Naive thymus-derived CD4-positive, alpha-beta T cell (primary cell): ENCODE measurements around the gene TELO2. TPM values are rescaled to one million over a fixed set of nuclear protein-coding genes. Genes with fewer than 3 reads are reported as not detected.

Experiments used
- ATAC-seq: fragments of 150-1000 bp; cut with Tn5 transposase; 2 replicates; pipeline ENCODE4 v1.10.0; 2021; ENCODE audit warnings: mild to moderate bottlenecking, moderate library complexity
- CTCF ChIA-PET: fragments of 350-600 bp; sonication (Branson Sonifier 250); formaldehyde crosslinking; loops from one replicate; lab custom pipeline; 2021; ENCODE audit warnings: antibody characterized with exemption; lab: Charles Lee
- POLR2A ChIA-PET: fragments of 350-600 bp; sonication (Branson Sonifier 250); formaldehyde crosslinking; loops from one replicate; lab custom pipeline; 2021; ENCODE audit warnings: antibody characterized with exemption, inconsistent platforms; lab: Charles Lee
- DNase-seq, 9 donors: peaks; one replicate each; pipeline versions ENCODE4 v3.0.0 to v3.0.0-alpha.2; 2020 to 2022; ENCODE audit warnings: mixed read lengths in 1 of 9
- H3K27ac ChIP-seq: one replicate; pipeline ENCODE4 v1.7.0; 2013; ENCODE audit warnings: mild to moderate bottlenecking, low read depth, low read length, moderate library complexity
- H3K27me3 ChIP-seq, 2 donors: one replicate each; pipeline ENCODE4 v1.7.0; 2013; ENCODE audit warnings: low read length in 2 of 2, mild to moderate bottlenecking in 2 of 2, moderate library complexity in 2 of 2; ENCODE audit not compliant: control insufficient read depth in 2 of 2, insufficient read depth in 2 of 2
- H3K36me3 ChIP-seq, 3 experiments: 1 replicate in 2 of 3; 2 replicates in 1 of 3; pipeline ENCODE4 v1.7.0; 2013; ENCODE audit warnings: low read length in 3 of 3, mild to moderate bottlenecking in 3 of 3, moderate library complexity in 1 of 3; ENCODE audit not compliant: insufficient read depth in 3 of 3, control insufficient read depth in 2 of 3
- H3K4me1 ChIP-seq, 2 donors: one replicate each; pipeline ENCODE4 v1.7.0; 2013; ENCODE audit warnings: low read length in 2 of 2, mild to moderate bottlenecking in 2 of 2, moderate library complexity in 1 of 2; ENCODE audit not compliant: control insufficient read depth in 2 of 2, insufficient read depth in 2 of 2
- H3K4me3 ChIP-seq: 2 replicates; pipeline ENCODE4 v1.7.0; 2013; ENCODE audit warnings: mild to moderate bottlenecking, low read length
- H3K9me3 ChIP-seq, 3 experiments: 1 replicate in 2 of 3; 2 replicates in 1 of 3; pipeline ENCODE4 v1.7.0; 2013; ENCODE audit warnings: low read length in 3 of 3; ENCODE audit not compliant: control insufficient read depth in 2 of 3
- H3K27ac Mint-ChIP-seq, 9 donors: one replicate each; pipeline ENCODE4 v1.8.0; 2020 to 2022; ENCODE audit warnings: mixed read lengths in 9 of 9, mild to moderate bottlenecking in 8 of 9, moderate library complexity in 5 of 9, inconsistent platforms in 2 of 9
- H3K27me3 Mint-ChIP-seq, 5 donors: one replicate each; pipeline ENCODE4 v1.8.0; 2021 to 2022; ENCODE audit warnings: mixed read lengths in 5 of 5, mild to moderate bottlenecking in 1 of 5
- H3K36me3 Mint-ChIP-seq, 5 donors: one replicate each; pipeline ENCODE4 v1.8.0; 2020 to 2022; ENCODE audit warnings: mixed read lengths in 5 of 5, mild to moderate bottlenecking in 3 of 5, inconsistent platforms in 1 of 5
- H3K4me1 Mint-ChIP-seq, 7 donors: one replicate each; pipeline ENCODE4 v1.8.0; 2020 to 2022; ENCODE audit warnings: mixed read lengths in 7 of 7, mild to moderate bottlenecking in 3 of 7, inconsistent platforms in 1 of 7
- H3K4me3 Mint-ChIP-seq, 10 donors: one replicate each; pipeline ENCODE4 v1.8.0; 2020 to 2022; ENCODE audit warnings: mild to moderate bottlenecking in 10 of 10, mixed read lengths in 10 of 10, moderate library complexity in 6 of 10, inconsistent platforms in 2 of 10
- H3K9me3 Mint-ChIP-seq, 11 donors: one replicate each; pipeline ENCODE4 v1.8.0; 2020 to 2022; ENCODE audit warnings: mixed read lengths in 11 of 11, mild to moderate bottlenecking in 4 of 11, inconsistent platforms in 1 of 11, moderate library complexity in 1 of 11
- intact Hi-C, 2 donors: fragments of 100-400 bp; cut with micrococcal nuclease; formaldehyde crosslinking; loops; one replicate each; pipeline ENCODE4 v1.15.1; 2023
- polyA plus RNA-seq, 2 donors: library from polyadenylated mRNA; unstranded; fragments of 300-500 nt; fragmentation: Illumina TruSeq; gene quantifications; one replicate each; pipeline ENCODE4 v1.2.3, GENCODE V29; 2021
- total RNA-seq, 6 experiments: library from RNA in 5 of 6; stranded (reverse) in 5 of 6; gene quantifications; 1 replicate in 5 of 6; 2 replicates in 1 of 6; pipeline ENCODE4 v1.2.3 and lab custom pipeline; 2021 to 2026

Gene TELO2
- total and polyA plus RNA-seq, 7 experiments from 2014 or later, result 10.5 to 58.9 (median 50.2) TPM

GRCh38 chr16:1538804-1539520, 45.8 kb downstream of the TELO2 start:
- Mint-ChIP-seq H3K27me3 (peaks cover 0 to 3% (median 0%) of the 10 kb centered on the region in 5 donors), H3K27ac (peak overlapping the region in 8 of 9 donors; percentile 49 to 95 (median 92)), H3K36me3 (peaks cover 11 to 38% (median 33%) of the 10 kb centered on the region in 5 donors), H3K4me1 (peaks cover 48 to 74% (median 59%) of the 10 kb centered on the region in 7 donors), H3K9me3 (no peaks in the 10 kb centered on the region), H3K4me3 (peak overlapping the region; percentile 59 to 100 (median 98))
- Histone ChIP-seq H3K4me1 (peaks cover 36 to 61% of the 10 kb centered on the region in 2 donors), H3K9me3 (no peaks in the 10 kb centered on the region), H3K4me3 (no peak overlapping the region), H3K27ac (peak overlapping the region; percentile 84), H3K27me3 (no peaks in the 10 kb centered on the region), H3K36me3 (peaks cover 0 to 90% (median 17%) of the 10 kb centered on the region in 3 experiments)
- CTCF ChIA-PET, result interaction anchor here (0.6 to 1.4 kb wide), 3 partner anchors 13 to 162 kb away, joined by 3 to 6 read pairs (median 4); no protein-coding TSS in a partner anchor
- ATAC-seq, result peak; percentile 39
- POLR2A ChIA-PET, result interaction anchor here (0.5 to 2.3 kb wide), 9 partner anchors 8 to 1400 kb away, joined by 3 to 15 read pairs (median 4); partner anchors contain the start of genes NPRL3 and TELO2
- peak in 4 of 9 donors; percentile 33 to 50 (median 50) for DNase-seq
- intact Hi-C loops, result loop anchor here (1.0 to 10.0 kb wide), 4 partner anchors 46 to 177 kb away; partner anchors contain the start of genes CLCN7 (in 1 of the 2), TELO2 (in 1 of the 2) and UQCC4 (in 1 of the 2)

GRCh38 chr16:1539720-1540555, 46.8 kb downstream of the TELO2 start:
- Histone ChIP-seq H3K36me3 (peaks cover 0 to 83% (median 17%) of the 10 kb centered on the region in 3 experiments), H3K27ac (no peak overlapping the region), H3K4me3 (no peak overlapping the region), H3K4me1 (peaks cover 36 to 65% of the 10 kb centered on the region in 2 donors), H3K27me3 (no peaks in the 10 kb centered on the region), H3K9me3 (no peaks in the 10 kb centered on the region)
- H3K27me3 Mint-ChIP-seq, result peaks cover 0 to 2% (median 0%) of the 10 kb centered on the region in 5 donors
- ChIA-PET CTCF (interaction anchor here (1.4 kb wide), 1 partner anchor 14 kb away, joined by 4 read pairs; no protein-coding TSS in a partner anchor), POLR2A (interaction anchor here (0.9 kb wide), 1 partner anchor 48 kb away, joined by 3 read pairs; no protein-coding TSS in a partner anchor)
- ATAC-seq (no peak), DNase-seq (no peak)
- H3K27ac Mint-ChIP-seq, result peak overlapping the region in 5 of 9 donors; percentile 43 to 86 (median 49)
- no peaks in the 10 kb centered on the region for H3K9me3 Mint-ChIP-seq
- H3K4me3 Mint-ChIP-seq, result peak overlapping the region in 8 of 10 donors; percentile 29 to 100 (median 84)
- peaks cover 8 to 32% (median 30%) of the 10 kb centered on the region in 5 donors for H3K36me3 Mint-ChIP-seq
- peaks cover 55 to 82% (median 60%) of the 10 kb centered on the region in 7 donors for H3K4me1 Mint-ChIP-seq
- intact Hi-C loops, result loop anchor here (2.0 to 10.0 kb wide), 3 partner anchors 65 to 178 kb away; partner anchors contain the start of genes CLCN7 (in 1 of the 2) and UQCC4 (in 1 of the 2)

DNA sequence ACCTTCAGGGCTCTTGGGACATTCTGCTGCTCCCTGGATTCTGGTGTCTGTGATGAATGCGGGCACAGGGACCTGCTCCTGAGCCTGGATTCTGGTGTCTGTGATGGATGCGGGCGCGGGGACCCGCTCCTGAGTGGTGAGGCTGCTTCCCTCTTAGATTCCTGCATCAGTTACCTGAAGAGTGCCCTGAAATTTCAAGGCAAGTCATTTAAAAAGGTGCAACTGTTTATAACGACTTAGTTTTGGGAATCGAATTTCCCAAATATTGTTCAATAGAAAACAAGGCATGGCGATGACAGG, 47.3 kb downstream of the TELO2 start:
- peak overlapping the region in 8 of 10 donors; percentile 5 to 100 (median 57) for H3K4me3 Mint-ChIP-seq
- DNase-seq (no peak), ATAC-seq (no peak)
- H3K36me3 Mint-ChIP-seq, result peaks cover 4 to 29% (median 24%) of the 10 kb centered on the region in 5 donors
- Histone ChIP-seq H3K27me3 (no peaks in the 10 kb centered on the region), H3K4me3 (no peak overlapping the region), H3K36me3 (peaks cover 0 to 84% (median 17%) of the 10 kb centered on the region in 3 experiments), H3K4me1 (peaks cover 35 to 71% of the 10 kb centered on the region in 2 donors), H3K27ac (no peak overlapping the region), H3K9me3 (no peaks in the 10 kb centered on the region)
- ChIA-PET POLR2A (no interaction called here), CTCF (no interaction called here)
- H3K27ac Mint-ChIP-seq, result peak overlapping the region in 6 of 9 donors; percentile 13 to 86 (median 58)
- H3K4me1 Mint-ChIP-seq, result peaks cover 58 to 85% (median 60%) of the 10 kb centered on the region in 7 donors
- no peaks in the 10 kb centered on the region for H3K9me3 Mint-ChIP-seq
- no peaks in the 10 kb centered on the region for H3K27me3 Mint-ChIP-seq
- intact Hi-C loops, result no loop called here

- Histone ChIP-seq H3K4me1 (peaks cover 26 to 75% of the 10 kb centered on the region in 2 donors), H3K4me3 (no peak overlapping the region), H3K27me3 (no peaks in the 10 kb centered on the region), H3K36me3 (peaks cover 0 to 84% (median 16%) of the 10 kb centered on the region in 3 experiments), H3K27ac (peak overlapping the region; percentile 19), H3K9me3 (no peaks in the 10 kb centered on the region)
- POLR2A ChIA-PET, result interaction anchor here (0.9 to 1.6 kb wide), 2 partner anchors 9 to 51 kb away, joined by 3 to 4 read pairs; no protein-coding TSS in a partner anchor
- Mint-ChIP-seq H3K9me3 (no peaks in the 10 kb centered on the region), H3K4me3 (peak overlapping the region in 1 of 10 donors; percentile 100), H3K36me3 (peaks cover 4 to 26% (median 22%) of the 10 kb centered on the region in 5 donors), H3K4me1 (peaks cover 60 to 89% (median 68%) of the 10 kb centered on the region in 7 donors), H3K27ac (peak overlapping the region in 4 of 9 donors; percentile 43 to 90 (median 76)), H3K27me3 (no peaks in the 10 kb centered on the region)
- ATAC-seq, result no peak
- intact Hi-C loops, result no loop called here
- CTCF ChIA-PET, result interaction anchor here (0.6 kb wide), 1 partner anchor 16 kb away, joined by 3 read pairs; no protein-coding TSS in a partner anchor
- no peak for DNase-seq
Measured at GRCh38 chr16:1541293-1542165, 48.4 kb downstream of the TELO2 start.

GRCh38 chr16:1542166-1542500, 49.0 kb downstream of the TELO2 start:
- peak overlapping the region in 5 of 10 donors; percentile 29 to 82 (median 75) for H3K4me3 Mint-ChIP-seq
- peak overlapping the region in 8 of 9 donors; percentile 32 to 90 (median 68) for H3K27ac Mint-ChIP-seq
- H3K27me3 Mint-ChIP-seq, result no peaks in the 10 kb centered on the region
- peaks cover 4 to 23% (median 16%) of the 10 kb centered on the region in 5 donors for H3K36me3 Mint-ChIP-seq
- no peaks in the 10 kb centered on the region for H3K9me3 Mint-ChIP-seq
- intact Hi-C loops, result no loop called here
- Histone ChIP-seq H3K27ac (peak overlapping the region; percentile 51), H3K36me3 (peaks cover 0 to 84% (median 17%) of the 10 kb centered on the region in 3 experiments), H3K4me1 (peaks cover 20 to 75% of the 10 kb centered on the region in 2 donors), H3K4me3 (no peak overlapping the region), H3K9me3 (no peaks in the 10 kb centered on the region), H3K27me3 (no peaks in the 10 kb centered on the region)
- CTCF ChIA-PET, result no interaction called here
- ATAC-seq, result no peak
- POLR2A ChIA-PET, result interaction anchor here (0.9 to 1.9 kb wide), 3 partner anchors 8 to 51 kb away, joined by 3 to 12 read pairs (median 4); partner anchors contain the start of gene TMEM204
- no peak for DNase-seq
- H3K4me1 Mint-ChIP-seq, result peaks cover 56 to 89% (median 68%) of the 10 kb centered on the region in 7 donors
